CD4-positive, CD25-positive, alpha-beta regulatory T cell (primary cell): ENCODE results near the gene ENG. TPM values are rescaled to one million over a fixed set of nuclear protein-coding genes. Genes with fewer than 3 reads are reported as not detected.
A peak's percentile ranks its signal among the peaks of the same experiment; 100 is the strongest.

Experiments used
- ATAC-seq, 2 donors: fragments of 150-1000 bp; cut with Tn5 transposase; one replicate each; pipeline ENCODE4 v1.10.0; 2021; ENCODE audit warnings: low read depth in 2 of 2, moderate number of reproducible peaks in 2 of 2, moderate library complexity in 1 of 2
- DNase-seq, 3 donors: peaks; one replicate each; pipeline versions ENCODE4 v3.0.0 to v3.0.0-alpha.2; 2012 to 2022; ENCODE audit warnings: mixed read lengths in 1 of 3
- H3K27ac ChIP-seq: one replicate; pipeline ENCODE4 v1.7.0; 2013; ENCODE audit warnings: mild to moderate bottlenecking, low read length; ENCODE audit not compliant: insufficient read depth, poor library complexity, severe bottlenecking
- H3K27me3 ChIP-seq: one replicate; pipeline ENCODE4 v1.7.0; 2013; ENCODE audit warnings: low read length; ENCODE audit not compliant: control insufficient read depth, insufficient read depth
- H3K36me3 ChIP-seq: one replicate; pipeline ENCODE4 v1.7.0; 2013; ENCODE audit warnings: mild to moderate bottlenecking, low read length, moderate library complexity; ENCODE audit not compliant: control insufficient read depth, insufficient read depth
- H3K4me1 ChIP-seq: 2 replicates; pipeline ENCODE4 v1.7.0; 2013; ENCODE audit warnings: mild to moderate bottlenecking, low read length; ENCODE audit not compliant: insufficient read depth, control insufficient read depth, poor library complexity, severe bottlenecking
- H3K4me3 ChIP-seq: one replicate; pipeline ENCODE4 v1.7.0; 2013; ENCODE audit warnings: low read depth, mild to moderate bottlenecking, low read length, moderate library complexity
- H3K9me3 ChIP-seq, 2 experiments: 1 replicate in 1 of 2; 2 replicates in 1 of 2; pipeline ENCODE4 v1.7.0; 2013; ENCODE audit warnings: low read length in 2 of 2, mild to moderate bottlenecking in 1 of 2, moderate library complexity in 1 of 2; ENCODE audit not compliant: control insufficient read depth in 2 of 2
- H3K27ac Mint-ChIP-seq, 3 donors: one replicate each; pipeline ENCODE4 v1.8.0; 2020 to 2022; ENCODE audit warnings: mild to moderate bottlenecking in 3 of 3, mixed read lengths in 3 of 3, moderate library complexity in 2 of 3
- H3K27me3 Mint-ChIP-seq: one replicate; pipeline ENCODE4 v1.8.0; 2022; ENCODE audit warnings: mild to moderate bottlenecking, mixed read lengths
- H3K36me3 Mint-ChIP-seq: one replicate; pipeline ENCODE4 v1.8.0; 2020; ENCODE audit warnings: mixed read lengths
- H3K4me1 Mint-ChIP-seq, 4 donors: one replicate each; pipeline ENCODE4 v1.8.0; 2020 to 2022; ENCODE audit warnings: mixed read lengths in 4 of 4, mild to moderate bottlenecking in 1 of 4
- H3K4me3 Mint-ChIP-seq, 4 donors: one replicate each; pipeline ENCODE4 v1.8.0; 2020 to 2022; ENCODE audit warnings: mild to moderate bottlenecking in 4 of 4, mixed read lengths in 4 of 4, moderate library complexity in 3 of 4
- H3K9me3 Mint-ChIP-seq, 7 donors: one replicate each; pipeline ENCODE4 v1.8.0; 2020 to 2022; ENCODE audit warnings: mixed read lengths in 7 of 7, mild to moderate bottlenecking in 3 of 7, moderate library complexity in 2 of 7
- polyA plus RNA-seq, 4 donors: library from polyadenylated mRNA; unstranded; fragments of 300-500 nt; fragmentation: Illumina TruSeq; gene quantifications; one replicate each; pipeline ENCODE4 v1.2.3, GENCODE V29; 2021
- total RNA-seq: library from RNA; stranded (reverse); gene quantifications from one replicate; pipeline ENCODE4 v1.2.3, GENCODE V29; 2022

ENG gene
- total RNA-seq = 3.6 TPM
- polyA plus RNA-seq = 1 to 10 TPM in 3 of 4 donors, under 1 TPM in 1; 0.71 to 2.9 (median 1.9) TPM

DNA sequence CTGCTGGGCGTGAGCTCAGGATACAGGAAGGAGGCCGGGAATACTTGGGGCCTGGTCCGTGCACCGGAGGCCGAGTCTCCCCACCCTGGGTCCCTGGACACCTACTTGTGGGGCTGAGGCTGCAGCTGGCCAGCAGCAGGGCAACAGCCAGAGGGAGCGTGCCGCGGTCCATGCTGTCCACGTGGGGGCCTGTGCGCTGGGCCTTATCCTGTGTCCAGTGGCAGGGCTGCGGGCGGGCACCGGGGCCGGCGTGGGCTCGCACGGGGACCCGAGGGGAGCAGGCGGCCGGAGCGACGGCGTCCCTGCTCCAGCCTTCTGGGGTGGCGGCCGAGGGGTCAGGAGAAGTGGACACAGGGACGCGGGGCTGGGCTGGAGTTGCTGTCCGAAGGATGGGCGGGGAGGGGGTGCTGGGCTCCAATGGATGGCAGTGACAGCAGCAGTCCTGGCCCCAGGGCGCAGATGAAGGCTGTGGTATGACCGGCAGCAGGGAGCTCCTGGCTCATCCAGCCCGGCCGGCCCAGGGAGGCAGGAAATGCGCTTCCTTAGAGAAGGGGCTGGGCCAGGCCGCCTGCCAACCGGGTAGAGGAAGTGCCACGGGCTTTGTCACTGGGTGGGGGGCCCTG, at the start of gene ENG:
Gene ENG (minus strand): TSS at position 475 of the 623 bp plus-strand sequence. CDS start 303 bp downstream, at position 172.
- peak within 1 kb of the TSS; percentile 24 for H3K27ac ChIP-seq
- H3K9me3 ChIP-seq = peaks cover 0 to 10% of the 10 kb centered on the region in 2 experiments
- Mint-ChIP-seq H3K9me3 (peaks cover 0 to 10% (median 3%) of the 10 kb centered on the region in 7 donors), H3K27ac (peak within 1 kb of the TSS; percentile 41 to 89 (median 46)), H3K36me3 (peaks cover 1% of the 10 kb centered on the region), H3K27me3 (peaks cover 6% of the 10 kb centered on the region), H3K4me1 (peaks cover 0 to 11% (median 1%) of the 10 kb centered on the region in 4 donors), H3K4me3 (peak within 1 kb of the TSS; percentile 77 to 86 (median 80))
- DNase-seq (no peak), ATAC-seq (no peak)
- no peaks in the 10 kb centered on the region for H3K27me3 ChIP-seq
- H3K36me3 ChIP-seq = no peaks in the 10 kb centered on the region
- H3K4me1 ChIP-seq = peaks cover 4% of the 10 kb centered on the region
- no peak within 1 kb of the TSS for H3K4me3 ChIP-seq

DNA sequence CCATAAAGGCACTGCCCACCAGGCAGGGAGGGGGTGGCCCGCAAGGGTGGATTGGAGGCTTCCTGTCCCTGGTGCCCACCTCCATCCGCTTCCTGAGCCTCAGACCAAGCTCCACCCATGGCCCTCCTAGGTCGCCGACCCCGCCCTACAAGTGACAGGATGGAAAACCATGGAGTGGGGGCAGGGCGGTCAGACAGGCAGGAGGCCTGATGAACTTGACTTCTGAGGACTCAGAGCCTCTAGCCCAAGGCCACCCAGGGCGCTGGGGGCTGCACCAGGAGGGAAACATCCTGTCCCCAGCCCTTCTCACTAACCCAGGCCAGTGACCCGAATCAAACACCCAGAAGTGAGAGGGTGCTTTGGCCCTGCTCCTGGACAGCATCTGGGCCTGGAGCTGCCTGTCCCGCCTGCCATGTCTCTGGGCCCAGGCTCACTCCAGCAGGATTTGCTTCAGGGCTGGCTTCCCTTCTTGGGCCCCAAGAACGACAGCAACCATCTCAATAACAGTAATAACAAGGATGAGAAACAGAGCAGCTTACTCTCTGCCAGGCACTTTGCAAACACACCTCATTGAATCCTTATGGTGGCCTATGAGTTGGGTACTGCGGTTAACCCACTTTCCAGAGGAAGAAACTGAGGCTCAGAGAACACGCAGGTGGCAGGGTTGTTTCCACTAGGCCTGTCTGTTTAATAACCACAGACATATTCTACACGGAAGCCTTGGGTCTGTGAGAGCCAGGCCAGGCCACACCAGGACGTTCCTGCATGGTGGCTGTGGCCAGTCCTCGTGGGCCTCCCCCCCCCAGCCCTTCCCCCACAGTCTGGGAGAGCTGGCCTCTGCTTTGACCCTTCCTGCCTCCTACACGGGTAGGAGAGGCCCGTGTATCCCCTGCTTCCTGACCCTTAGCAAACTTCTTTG, 49.4 kb upstream of the ENG start:
- no peaks in the 10 kb centered on the region for H3K27me3 Mint-ChIP-seq
- H3K4me3 ChIP-seq = peak overlapping the region; percentile 89
- peak in 2 of 3 donors; percentile 48 to 90 for DNase-seq
- no peaks in the 10 kb centered on the region for H3K36me3 Mint-ChIP-seq
- no peaks in the 10 kb centered on the region for H3K9me3 ChIP-seq
- H3K27ac ChIP-seq = peak overlapping the region; percentile 98
- peak overlapping the region; percentile 89 to 97 (median 95) for H3K4me3 Mint-ChIP-seq
- H3K4me1 ChIP-seq = peaks cover 66% of the 10 kb centered on the region
- H3K4me1 Mint-ChIP-seq = peaks cover 4 to 66% (median 27%) of the 10 kb centered on the region in 4 donors
- H3K36me3 ChIP-seq = no peaks in the 10 kb centered on the region
- no peaks in the 10 kb centered on the region for H3K9me3 Mint-ChIP-seq
- peak overlapping the region; percentile 100 for H3K27ac Mint-ChIP-seq
- no peak for ATAC-seq
- H3K27me3 ChIP-seq = no peaks in the 10 kb centered on the region

DNA sequence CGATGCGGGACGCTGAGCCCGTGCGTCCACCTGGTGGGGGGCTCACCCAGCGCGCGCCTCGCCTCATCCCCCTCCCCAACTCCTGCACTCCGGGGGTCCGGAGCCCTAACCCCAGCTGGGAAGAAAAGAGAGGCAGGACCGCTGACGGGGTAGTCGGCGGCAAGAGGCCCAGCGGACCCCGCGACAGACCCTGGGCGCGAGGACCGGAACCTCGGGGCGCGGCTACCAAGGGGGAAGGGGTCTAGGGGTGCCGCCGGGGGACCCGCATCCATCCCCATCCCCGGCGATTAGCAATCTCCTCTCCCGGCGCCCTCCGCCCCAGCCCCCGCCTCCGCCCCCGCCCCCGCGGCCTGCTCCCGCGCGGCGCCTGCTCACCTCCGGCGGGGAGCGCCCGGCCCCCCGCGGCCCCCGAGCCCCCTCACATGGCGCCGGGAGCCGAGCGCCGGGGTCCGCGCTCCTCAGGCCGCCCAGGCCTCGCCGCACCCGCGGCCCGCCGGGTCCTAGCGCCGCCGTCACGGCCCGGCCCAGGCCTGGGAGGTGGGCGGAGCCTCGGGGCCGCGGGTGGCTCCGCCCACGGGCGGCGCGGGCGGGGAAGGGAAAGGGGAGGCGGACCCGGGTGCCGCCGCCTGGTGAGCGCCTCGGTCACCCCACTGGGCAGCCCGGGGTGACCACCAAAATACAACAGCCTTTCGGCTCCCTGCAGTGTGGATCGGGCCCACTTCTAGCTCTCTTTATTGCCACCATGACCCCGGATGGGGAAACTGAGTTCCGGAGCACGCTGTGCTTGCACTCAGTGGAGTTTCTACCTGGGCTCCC, 44.9 kb upstream of the ENG start, which contains the start of gene ST6GALNAC6:
Gene ST6GALNAC6 (minus strand): TSS at position 476 of the 816 bp plus-strand sequence. CDS start 1,622 bp downstream, outside the sequence.
- H3K9me3 Mint-ChIP-seq = peaks cover 0 to 9% (median 0%) of the 10 kb centered on the region in 7 donors
- peaks cover 22% of the 10 kb centered on the region for H3K36me3 Mint-ChIP-seq
- H3K4me1 ChIP-seq = peaks cover 55% of the 10 kb centered on the region
- H3K9me3 ChIP-seq = peaks cover 6 to 15% of the 10 kb centered on the region in 2 experiments
- no peaks in the 10 kb centered on the region for H3K27me3 ChIP-seq
- H3K27ac Mint-ChIP-seq = peak within 1 kb of the TSS; percentile 83 to 89 (median 85)
- H3K27ac ChIP-seq = peak within 1 kb of the TSS; percentile 63
- peak; percentile 59 to 71 (median 70) for DNase-seq
- peak within 1 kb of the TSS; percentile 89 to 93 (median 92) for H3K4me3 Mint-ChIP-seq
- peaks cover 0 to 58% (median 18%) of the 10 kb centered on the region in 4 donors for H3K4me1 Mint-ChIP-seq
- peak; percentile 82 to 86 for ATAC-seq
- peak within 1 kb of the TSS; percentile 75 for H3K4me3 ChIP-seq
- H3K36me3 ChIP-seq = peaks cover 19% of the 10 kb centered on the region
- H3K27me3 Mint-ChIP-seq = no peaks in the 10 kb centered on the region

DNA sequence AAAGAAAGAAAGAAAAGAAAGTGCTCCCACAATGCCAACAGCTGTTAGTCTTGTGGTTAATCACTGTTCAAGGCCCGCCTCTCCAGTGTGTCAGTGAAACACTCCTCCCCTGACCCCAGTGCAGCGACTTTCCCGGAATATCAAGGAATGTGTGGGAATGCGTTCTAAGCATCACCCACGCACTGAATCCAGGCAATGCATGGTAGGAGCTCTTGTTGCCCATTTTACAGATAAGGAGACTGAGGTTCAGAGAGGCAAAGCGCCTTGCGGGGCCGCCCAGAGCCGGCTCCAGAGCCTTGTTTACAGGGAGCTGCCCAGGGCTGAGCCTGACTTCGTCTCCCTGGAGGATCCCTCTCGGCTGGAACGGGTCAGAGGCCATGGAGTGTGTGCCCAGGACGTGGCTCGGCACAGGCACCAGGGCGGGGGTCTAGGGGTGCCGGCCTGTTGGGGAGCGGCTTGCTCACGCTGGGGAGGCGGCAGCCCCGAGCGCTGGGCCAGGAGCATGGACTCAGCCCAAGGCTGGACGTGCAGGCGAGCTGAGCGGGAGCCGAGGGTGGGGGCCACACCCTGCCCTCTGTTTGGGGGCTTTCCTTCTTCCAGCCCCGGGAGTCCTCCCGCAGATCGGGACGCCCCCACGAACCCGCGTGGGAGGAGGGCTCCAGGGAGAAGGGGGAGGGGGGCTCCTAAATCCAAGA, 44.1 kb upstream of the ENG start:
- peaks cover 27% of the 10 kb centered on the region for H3K36me3 ChIP-seq
- Mint-ChIP-seq H3K36me3 (peaks cover 30% of the 10 kb centered on the region), H3K27ac (peak overlapping the region; percentile 69 to 89 (median 85)), H3K4me1 (peaks cover 0 to 55% (median 16%) of the 10 kb centered on the region in 4 donors), H3K4me3 (peak overlapping the region; percentile 89 to 93 (median 92)), H3K27me3 (no peaks in the 10 kb centered on the region), H3K9me3 (peaks cover 0 to 14% (median 0%) of the 10 kb centered on the region in 7 donors)
- no peaks in the 10 kb centered on the region for H3K27me3 ChIP-seq
- H3K4me1 ChIP-seq = peaks cover 48% of the 10 kb centered on the region
- DNase-seq = no peak
- H3K27ac ChIP-seq = peak overlapping the region; percentile 51
- peak overlapping the region; percentile 30 for H3K4me3 ChIP-seq
- H3K9me3 ChIP-seq = peaks cover 6 to 23% of the 10 kb centered on the region in 2 experiments
- ATAC-seq = no peak

DNA sequence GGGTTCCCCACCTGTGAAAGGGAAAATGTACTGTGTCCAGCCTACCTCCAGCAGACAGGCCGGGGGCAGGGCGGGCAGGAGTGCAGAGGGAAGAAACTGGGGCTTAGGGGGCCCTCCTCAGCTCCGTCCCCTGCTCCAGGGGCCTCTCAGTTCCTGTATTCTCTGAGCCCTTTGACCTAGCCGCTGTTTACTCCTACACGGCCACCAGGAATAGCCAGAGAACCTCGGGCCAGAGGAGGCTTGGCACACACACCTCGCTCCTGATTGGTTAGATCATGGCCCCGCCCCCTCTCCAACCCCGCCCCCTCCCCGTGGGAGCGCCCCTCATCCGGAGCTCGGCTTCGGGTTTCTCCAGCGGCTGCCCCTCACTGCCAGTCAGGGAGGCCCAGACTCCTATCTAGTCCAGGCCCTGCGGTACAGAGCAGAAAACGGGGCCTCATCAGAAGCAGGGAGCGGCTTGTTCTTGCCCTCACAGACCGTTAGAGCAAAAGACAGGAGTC, 42.8 kb upstream of the ENG start:
- Histone ChIP-seq H3K27ac (peak overlapping the region; percentile 23), H3K4me1 (peaks cover 37% of the 10 kb centered on the region), H3K9me3 (peaks cover 6 to 28% of the 10 kb centered on the region in 2 experiments), H3K36me3 (peaks cover 40% of the 10 kb centered on the region), H3K4me3 (no peak overlapping the region), H3K27me3 (no peaks in the 10 kb centered on the region)
- DNase-seq (no peak), ATAC-seq (no peak)
- no peaks in the 10 kb centered on the region for H3K27me3 Mint-ChIP-seq
- peaks cover 43% of the 10 kb centered on the region for H3K36me3 Mint-ChIP-seq
- H3K4me3 Mint-ChIP-seq = peak overlapping the region; percentile 65 to 92 (median 86)
- H3K9me3 Mint-ChIP-seq = peaks cover 0 to 23% (median 0%) of the 10 kb centered on the region in 7 donors
- H3K27ac Mint-ChIP-seq = no peak overlapping the region
- H3K4me1 Mint-ChIP-seq = peaks cover 4 to 57% (median 17%) of the 10 kb centered on the region in 4 donors

DNA sequence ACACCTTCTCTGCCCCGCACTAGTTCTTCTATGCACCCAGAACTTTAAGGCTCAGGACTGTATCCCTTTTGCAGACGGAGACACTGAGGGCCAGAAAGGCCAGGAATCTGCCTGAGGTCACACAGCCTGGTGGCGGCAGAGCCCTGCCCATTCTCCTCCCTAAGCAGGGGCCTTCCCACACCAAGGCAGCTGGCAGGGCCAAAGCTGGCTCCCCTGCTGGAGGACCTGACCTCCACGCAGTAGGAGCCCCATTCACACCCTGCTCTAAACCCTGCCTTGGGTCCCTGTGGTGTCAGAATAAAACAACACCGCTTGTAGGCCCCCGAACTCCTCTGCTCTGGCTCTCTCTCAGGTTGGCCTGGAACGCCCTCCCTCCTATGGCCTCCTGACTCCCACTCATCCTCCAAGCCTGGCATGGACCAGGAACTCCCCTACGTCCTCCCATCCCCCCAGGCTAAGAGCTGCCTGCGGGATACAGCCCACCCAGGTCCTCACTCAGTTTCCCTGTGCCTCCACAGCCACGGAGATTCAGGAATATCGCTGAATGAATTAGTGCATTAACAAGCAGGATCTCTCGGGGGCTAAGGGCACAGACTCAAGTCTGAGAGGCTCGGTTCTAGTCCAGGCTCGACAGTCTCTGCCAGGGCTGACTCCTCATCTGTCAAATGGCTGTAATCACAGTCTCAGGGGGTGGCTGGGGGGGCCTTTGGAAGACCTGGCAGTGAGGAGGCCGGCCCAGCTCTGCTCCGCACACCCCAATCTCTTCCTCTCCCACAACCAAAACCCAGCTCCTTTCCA, 42.1 kb upstream of the ENG start:
- Histone ChIP-seq H3K4me3 (no peak overlapping the region), H3K9me3 (peaks cover 6 to 28% of the 10 kb centered on the region in 2 experiments), H3K4me1 (peaks cover 31% of the 10 kb centered on the region), H3K36me3 (peaks cover 43% of the 10 kb centered on the region), H3K27me3 (no peaks in the 10 kb centered on the region), H3K27ac (peak overlapping the region; percentile 23)
- peak overlapping the region in 2 of 3 donors; percentile 62 to 77 for H3K27ac Mint-ChIP-seq
- DNase-seq (no peak), ATAC-seq (no peak)
- H3K4me1 Mint-ChIP-seq = peaks cover 6 to 51% (median 15%) of the 10 kb centered on the region in 4 donors
- peak overlapping the region in 3 of 4 donors; percentile 23 to 78 (median 29) for H3K4me3 Mint-ChIP-seq
- H3K36me3 Mint-ChIP-seq = peaks cover 44% of the 10 kb centered on the region
- H3K9me3 Mint-ChIP-seq = peaks cover 0 to 23% (median 0%) of the 10 kb centered on the region in 7 donors
- H3K27me3 Mint-ChIP-seq = no peaks in the 10 kb centered on the region
